Measurements from ENCODE around the gene S100A4.

GRCh38 chr1:153553830-153554541 is 8.4 kb upstream of the S100A4 start:
- no peak for TF ChIP-seq CTCF (IDR thresholded peaks at IDR 0.05; ENCODE audit: insufficient read depth, low read depth, low read length)
- TF ChIP-seq EZH2 (IDR thresholded peaks at IDR 0.05; ENCODE audit: insufficient read depth, low read length) = no peak

All from astrocyte (in vitro differentiated cells and primary cell).